Endothelial cell of umbilical vein (primary cell): Measurements from ENCODE around the gene PFKFB4. TPM values are rescaled to one million over a fixed set of nuclear protein-coding genes. Genes with fewer than 3 reads are reported as not detected.

ENCODE experiments used
- BruUV-seq: library from RNA; stranded (reverse); fragments of 400-500 nt; replicated peaks from 2 replicates; lab custom pipeline; 2021; lab: Mats Ljungman, UMichigan
- CTCF ChIA-PET: fragments of 300-600, 350-600 bp; sonication (Branson Sonifier 250); formaldehyde crosslinking; loops from one replicate; lab custom pipeline; 2021; ENCODE audit warnings: antibody characterized with exemption, inconsistent platforms; lab: Charles Lee
- POLR2A ChIA-PET: fragments of 300-600, 350-600 bp; sonication (Branson Sonifier 250); formaldehyde crosslinking; loops from one replicate; lab custom pipeline; 2021; ENCODE audit warnings: antibody characterized with exemption, inconsistent platforms; lab: Charles Lee
- DNase-seq: peaks from one replicate; pipeline ENCODE4 v3.0.0-alpha.2; 2011; ENCODE audit warnings: low read depth, low spot score
- FAIRE-seq: peaks from 2 replicates; lab custom pipeline; 2011; peaks lifted over from hg19 to GRCh38; lab: Jason Lieb, UNC
- H2AFZ ChIP-seq: 2 replicates; pipeline ENCODE4 v1.6.0; 2012; ENCODE audit warnings: low read depth, low read length, control low read depth, inconsistent platforms
- H3K27ac ChIP-seq: 2 replicates; pipeline ENCODE4 v1.5.1; 2011; ENCODE audit warnings: low read depth, mild to moderate bottlenecking, control low read depth, low read length, moderate library complexity; ENCODE audit not compliant: insufficient read depth
- H3K27me3 ChIP-seq, 2 experiments: 2 replicates each; pipeline versions ENCODE4 v1.6.0 to v1.6.1; 2011; ENCODE audit warnings: low read length in 2 of 2, mixed read lengths in 1 of 2; ENCODE audit not compliant: control insufficient read depth in 2 of 2, insufficient read depth in 2 of 2
- H3K36me3 ChIP-seq, 2 experiments: 2 replicates in 1 of 2; 3 replicates in 1 of 2; pipeline ENCODE4 v1.5.1; 2011; ENCODE audit warnings: low read length in 2 of 2, mild to moderate bottlenecking in 1 of 2, moderate library complexity in 1 of 2; ENCODE audit not compliant: control insufficient read depth in 2 of 2, insufficient read depth in 2 of 2; ENCODE audit errors: extremely low read depth in 1 of 2
- H3K4me1 ChIP-seq: 3 replicates; pipeline ENCODE4 v1.5.1; 2011; ENCODE audit warnings: mild to moderate bottlenecking, low read length; ENCODE audit not compliant: control insufficient read depth, insufficient read depth; ENCODE audit errors: extremely low read depth
- H3K4me2 ChIP-seq: 2 replicates; pipeline ENCODE4 v1.6.1; 2011; ENCODE audit warnings: low read length, control low read depth, mixed read lengths; ENCODE audit not compliant: insufficient read depth
- H3K4me3 ChIP-seq, 3 experiments: fragments of 200-600 bp in 1 of 3; sonication (generic), shearing (Covaris generic) in 1 of 3; replicated peaks in 1 of 3; 2 replicates each; pipeline ENCODE4 v1.5.1; 2011 to 2016; ENCODE audit warnings: control low read depth in 3 of 3, low read length in 3 of 3, mild to moderate bottlenecking in 2 of 3, inconsistent platforms in 1 of 3, low read depth in 1 of 3, moderate library complexity in 1 of 3; ENCODE audit not compliant: insufficient read depth in 1 of 3
- H3K79me2 ChIP-seq: 2 replicates; pipeline ENCODE4 v1.6.0; 2012; ENCODE audit warnings: low read length, inconsistent platforms; ENCODE audit not compliant: control insufficient read depth, insufficient read depth
- H3K9ac ChIP-seq: replicated peaks from 2 replicates; pipeline ENCODE3; 2011; ENCODE audit warnings: low read length, control low read depth; ENCODE audit not compliant: insufficient read depth; ENCODE audit errors: extremely low read depth
- H3K9me1 ChIP-seq: replicated peaks from 3 replicates; pipeline ENCODE4 v1.6.0; 2011; ENCODE audit warnings: mild to moderate bottlenecking, low read length; ENCODE audit not compliant: control insufficient read depth, insufficient read depth; ENCODE audit errors: extremely low read depth
- H3K9me3 ChIP-seq: replicated peaks from 2 replicates; pipeline ENCODE4 v1.5.1; 2012; ENCODE audit warnings: low read length, inconsistent platforms; ENCODE audit not compliant: control insufficient read depth, insufficient read depth
- H4K20me1 ChIP-seq: replicated peaks from 2 replicates; pipeline ENCODE3; 2011; ENCODE audit warnings: mild to moderate bottlenecking, low read length; ENCODE audit not compliant: control insufficient read depth, insufficient read depth; ENCODE audit errors: extremely low read depth
- EZH2 ChIP-seq: IDR thresholded peaks from 2 replicates; pipeline ENCODE4 v1.6.1; 2012; ENCODE audit warnings: borderline replicate concordance, low read depth, mild to moderate bottlenecking, moderate library complexity, low read length, inconsistent platforms; ENCODE audit not compliant: severe bottlenecking
- FOS ChIP-seq: IDR thresholded peaks from 2 replicates; pipeline ENCODE4 v1.6.1; 2011; ENCODE audit warnings: mild to moderate bottlenecking, low read length, moderate library complexity, borderline replicate concordance; ENCODE audit not compliant: insufficient read depth
- JUN ChIP-seq: IDR thresholded peaks from 2 replicates; pipeline ENCODE4 v1.6.1; 2011; ENCODE audit warnings: borderline replicate concordance, low read depth; ENCODE audit not compliant: insufficient read length, insufficient read depth
- MYC ChIP-seq: IDR thresholded peaks from one replicate; pipeline ENCODE4 v1.6.1; 2011; ENCODE audit warnings: mild to moderate bottlenecking, low read depth, low read length
- POLR2A ChIP-seq: IDR thresholded peaks from 2 replicates; pipeline ENCODE4 v1.6.1; 2012; ENCODE audit warnings: low read depth, mild to moderate bottlenecking, control low read depth, low read length
- POLR2AphosphoS5 ChIP-seq: IDR thresholded peaks from 2 replicates; pipeline ENCODE4 v1.6.1; 2012; ENCODE audit warnings: low read depth, mild to moderate bottlenecking, control low read depth, low read length, moderate library complexity; ENCODE audit not compliant: insufficient read depth
- dilution Hi-C: fragments of 300-500 bp; cut with MboI; formaldehyde crosslinking; loops from one replicate; pipeline ENCODE4 v1.15.0; 2019; ENCODE audit warnings: low sequenced_read_pairs; ENCODE audit not compliant: extremely low pct_ligation_motif_present
- intact Hi-C: fragments of 100-400 bp; cut with micrococcal nuclease; formaldehyde crosslinking; loops from one replicate; pipeline ENCODE4 v1.10.0; 2022
- polyA plus RNA-seq, 4 experiments: library from polyadenylated mRNA; depleted of rRNA in 3 of 4; stranded (reverse) in 3 of 4; unstranded in 1 of 4; fragments of >200 nt; gene quantifications; 2 replicates each; pipeline versions ENCODE4 v1.2.1 to v1.2.3, GENCODE V29; 2011 to 2012; ENCODE audit warnings: missing spikeins in 1 of 4
- total RNA-seq: library from RNA; stranded (reverse); gene quantifications from 2 replicates; pipeline ENCODE4 v1.2.3, GENCODE V29; 2021
- TF ChIP-seq, protein P1 (sequence below): IDR thresholded peaks from 2 replicates; pipeline ENCODE4 v1.6.1; 2011; ENCODE audit not compliant: insufficient read depth, insufficient read length
- TF ChIP-seq, protein P2 (sequence below), 2 donors: IDR thresholded peaks; 1 replicate in 1 of 2; 2 replicates in 1 of 2; pipeline ENCODE4 v1.5.1; 2011; ENCODE audit warnings: low read length in 2 of 2, mild to moderate bottlenecking in 2 of 2, moderate library complexity in 2 of 2, control low read depth in 1 of 2, inconsistent platforms in 1 of 2, low read depth in 1 of 2; ENCODE audit not compliant: insufficient read depth in 1 of 2; ENCODE audit errors: extremely low read depth in 1 of 2

PFKFB4 gene
- total and polyA plus RNA-seq, 2 donors (not counting 3 experiments of a cell fraction or from before 2014, with no cell fraction given): 4.0 to 4.2 TPM

- H3K27ac ChIP-seq: no peak overlapping the region
- no peak overlapping the region for H3K4me3 ChIP-seq
- intact Hi-C loops: no loop called here
- H3K4me1 ChIP-seq: no peaks in the 10 kb centered on the region
- H3K9ac ChIP-seq: no peak overlapping the region
- no peak overlapping the region for H3K4me2 ChIP-seq
- FAIRE-seq: no peak
- ChIA-PET CTCF (interaction anchor here (1.5 kb wide), 1 partner anchor 18 kb away, joined by 3 read pairs; no protein-coding TSS in a partner anchor), POLR2A (no interaction called here)
- peaks cover 0 to 3% of the 10 kb centered on the region in 2 experiments for H3K27me3 ChIP-seq
- TF ChIP-seq POLR2AphosphoS5 (no peak), MYC (no peak), EZH2 (no peak), FOS (no peak), POLR2A (no peak), JUN (no peak)
- TF ChIP-seq, protein P1, sequence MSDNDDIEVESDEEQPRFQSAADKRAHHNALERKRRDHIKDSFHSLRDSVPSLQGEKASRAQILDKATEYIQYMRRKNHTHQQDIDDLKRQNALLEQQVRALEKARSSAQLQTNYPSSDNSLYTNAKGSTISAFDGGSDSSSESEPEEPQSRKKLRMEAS: no peak
- TF ChIP-seq, protein P2, sequence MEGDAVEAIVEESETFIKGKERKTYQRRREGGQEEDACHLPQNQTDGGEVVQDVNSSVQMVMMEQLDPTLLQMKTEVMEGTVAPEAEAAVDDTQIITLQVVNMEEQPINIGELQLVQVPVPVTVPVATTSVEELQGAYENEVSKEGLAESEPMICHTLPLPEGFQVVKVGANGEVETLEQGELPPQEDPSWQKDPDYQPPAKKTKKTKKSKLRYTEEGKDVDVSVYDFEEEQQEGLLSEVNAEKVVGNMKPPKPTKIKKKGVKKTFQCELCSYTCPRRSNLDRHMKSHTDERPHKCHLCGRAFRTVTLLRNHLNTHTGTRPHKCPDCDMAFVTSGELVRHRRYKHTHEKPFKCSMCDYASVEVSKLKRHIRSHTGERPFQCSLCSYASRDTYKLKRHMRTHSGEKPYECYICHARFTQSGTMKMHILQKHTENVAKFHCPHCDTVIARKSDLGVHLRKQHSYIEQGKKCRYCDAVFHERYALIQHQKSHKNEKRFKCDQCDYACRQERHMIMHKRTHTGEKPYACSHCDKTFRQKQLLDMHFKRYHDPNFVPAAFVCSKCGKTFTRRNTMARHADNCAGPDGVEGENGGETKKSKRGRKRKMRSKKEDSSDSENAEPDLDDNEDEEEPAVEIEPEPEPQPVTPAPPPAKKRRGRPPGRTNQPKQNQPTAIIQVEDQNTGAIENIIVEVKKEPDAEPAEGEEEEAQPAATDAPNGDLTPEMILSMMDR (IDR thresholded peaks at IDR 0.05; ENCODE audit: extremely low read depth in 1 of 2, insufficient read depth in 1 of 2, low read depth in 1 of 2, low read length in 2 of 2): no peak
- H3K36me3 ChIP-seq: no peaks in the 10 kb centered on the region
- no peaks in the 10 kb centered on the region for H3K9me3 ChIP-seq
- BruUV-seq: no TSS peak
- H3K9me1 ChIP-seq: no peaks in the 10 kb centered on the region
- no peaks in the 10 kb centered on the region for H4K20me1 ChIP-seq
- H3K79me2 ChIP-seq: no peaks in the 10 kb centered on the region
- no peak overlapping the region for H2AFZ ChIP-seq
- dilution Hi-C loops: no loop called here
- DNase-seq: no peak
Measured at GRCh38 chr3:48584836-48585235, 28.2 kb upstream of the PFKFB4 start.
